CD4-positive, alpha-beta T cell treated with Interleukin-15 for 1 hour (primary cell): ENCODE data around the gene FTO.

Experiments
- DNase-seq: peaks from one replicate; pipeline ENCODE4 v3.0.0-alpha.2; 2020

The FTO gene

GRCh38 chr16:53974484-53975080 is 270.6 kb downstream of the FTO start:
- no peak for DNase-seq

- DNase-seq: no peak
Observed at GRCh38 chr16:53980675-53981074, 276.7 kb downstream of the FTO start.

GRCh38 chr16:53982631-53983042 is 278.7 kb downstream of the FTO start:
- DNase-seq: no peak

- no peak for DNase-seq
Observed at GRCh38 chr16:53984936-53985335, 281.0 kb downstream of the FTO start.

- no peak for DNase-seq
Observed at GRCh38 chr16:53985861-53986260, 281.9 kb downstream of the FTO start.

GRCh38 chr16:53986793-53987192 is 282.8 kb downstream of the FTO start:
- no peak for DNase-seq

- no peak for DNase-seq
Observed at GRCh38 chr16:53988136-53988535, 284.2 kb downstream of the FTO start.

GRCh38 chr16:53989597-53989996 is 285.6 kb downstream of the FTO start:
- DNase-seq: no peak

GRCh38 chr16:53991754-53992378 is 287.9 kb downstream of the FTO start:
- DNase-seq: no peak

GRCh38 chr16:53995378-53995777 is 291.4 kb downstream of the FTO start:
- DNase-seq: no peak

GRCh38 chr16:53996961-53997360 is 293.0 kb downstream of the FTO start:
- no peak for DNase-seq

- DNase-seq: no peak
Observed at GRCh38 chr16:53998024-53998810, 294.3 kb downstream of the FTO start.

GRCh38 chr16:53998966-53999522 is 295.1 kb downstream of the FTO start:
- no peak for DNase-seq

GRCh38 chr16:53999841-54000240 is 295.9 kb downstream of the FTO start:
- no peak for DNase-seq

GRCh38 chr16:54000361-54000760 is 296.4 kb downstream of the FTO start:
- DNase-seq: no peak

GRCh38 chr16:54006693-54007092 is 302.7 kb downstream of the FTO start:
- DNase-seq: no peak

- no peak for DNase-seq
Observed at GRCh38 chr16:54007504-54007903, 303.5 kb downstream of the FTO start.

- no peak for DNase-seq
Observed at GRCh38 chr16:54009464-54010176, 305.7 kb downstream of the FTO start.

- no peak for DNase-seq
Observed at GRCh38 chr16:54015147-54015546, 311.2 kb downstream of the FTO start.

GRCh38 chr16:54022362-54022761 is 318.4 kb downstream of the FTO start:
- DNase-seq: no peak

- DNase-seq: no peak
Observed at GRCh38 chr16:54026456-54026855, 322.5 kb downstream of the FTO start.

GRCh38 chr16:54027062-54027461 is 323.1 kb downstream of the FTO start:
- no peak for DNase-seq

- DNase-seq: no peak
Observed at GRCh38 chr16:54027558-54027957, 323.6 kb downstream of the FTO start.
